Measurements from ENCODE around the gene MTCH2. TPM values are rescaled to one million over a fixed set of nuclear protein-coding genes. Genes with fewer than 3 reads are reported as not detected.

MTCH2 gene
- total and polyA plus RNA-seq, 2 donors (not counting 1 experiment from before 2014, with no cell fraction given), result 18.1 to 26.9 TPM

- H3K9me3 Mint-ChIP-seq (ENCODE audit: insufficient read depth), result no peaks in the 10 kb centered on the region
- H3K79me2 ChIP-seq (ENCODE audit: control insufficient read depth, insufficient read depth, low read length), result no peaks in the 10 kb centered on the region
- TF ChIP-seq, protein P1, sequence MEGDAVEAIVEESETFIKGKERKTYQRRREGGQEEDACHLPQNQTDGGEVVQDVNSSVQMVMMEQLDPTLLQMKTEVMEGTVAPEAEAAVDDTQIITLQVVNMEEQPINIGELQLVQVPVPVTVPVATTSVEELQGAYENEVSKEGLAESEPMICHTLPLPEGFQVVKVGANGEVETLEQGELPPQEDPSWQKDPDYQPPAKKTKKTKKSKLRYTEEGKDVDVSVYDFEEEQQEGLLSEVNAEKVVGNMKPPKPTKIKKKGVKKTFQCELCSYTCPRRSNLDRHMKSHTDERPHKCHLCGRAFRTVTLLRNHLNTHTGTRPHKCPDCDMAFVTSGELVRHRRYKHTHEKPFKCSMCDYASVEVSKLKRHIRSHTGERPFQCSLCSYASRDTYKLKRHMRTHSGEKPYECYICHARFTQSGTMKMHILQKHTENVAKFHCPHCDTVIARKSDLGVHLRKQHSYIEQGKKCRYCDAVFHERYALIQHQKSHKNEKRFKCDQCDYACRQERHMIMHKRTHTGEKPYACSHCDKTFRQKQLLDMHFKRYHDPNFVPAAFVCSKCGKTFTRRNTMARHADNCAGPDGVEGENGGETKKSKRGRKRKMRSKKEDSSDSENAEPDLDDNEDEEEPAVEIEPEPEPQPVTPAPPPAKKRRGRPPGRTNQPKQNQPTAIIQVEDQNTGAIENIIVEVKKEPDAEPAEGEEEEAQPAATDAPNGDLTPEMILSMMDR (IDR thresholded peaks at IDR 0.05), result peak; percentile 31
- TF ChIP-seq EZH2 (IDR thresholded peaks at IDR 0.05; ENCODE audit: borderline replicate concordance, insufficient read depth, low read depth, low read length, poor library complexity, severe bottlenecking), result no peak
- H3K4me2 ChIP-seq (replicated peaks; ENCODE audit: low read depth, low read length, poor library complexity, severe bottlenecking), result no peak overlapping the region
- no peaks in the 10 kb centered on the region for H3K27me3 Mint-ChIP-seq
- CTCF ChIA-PET, result interaction anchor here (0.6 kb wide), 1 partner anchor 79 kb away, joined by 3 read pairs; no protein-coding TSS in a partner anchor
- DNase-seq (no peak), ATAC-seq (ENCODE audit: low read depth) (no peak)
- peaks cover 16 to 30% of the 10 kb centered on the region in 2 experiments for H3K36me3 ChIP-seq (replicated peaks in 1 of 2; ENCODE audit: control extremely low read depth in 1 of 2, control insufficient read depth in 1 of 2, extremely low read depth in 1 of 2, insufficient read depth in 2 of 2, low read length in 1 of 2)
- H3K27me3 ChIP-seq (replicated peaks in 1 of 4; ENCODE audit: control extremely low read depth in 1 of 4, control insufficient read depth in 3 of 4, insufficient read depth in 4 of 4, low read length in 3 of 4), result no peaks in the 10 kb centered on the region
- WGBS (ENCODE audit: insufficient coverage), result 93% methylated on average over 2 of the region's 10 CpGs
- intact Hi-C loops (cut with micrococcal nuclease), result no loop called here
- H3K27ac ChIP-seq (ENCODE audit: low read length in 2 of 2), result no peak overlapping the region
- no peak overlapping the region for H3K4me3 Mint-ChIP-seq
- no peaks in the 10 kb centered on the region for H4K20me1 ChIP-seq (ENCODE audit: control insufficient read depth, insufficient read depth, low read length, poor library complexity, severe bottlenecking)
- peaks cover 1% of the 10 kb centered on the region for H3K4me1 Mint-ChIP-seq
- peaks cover 2 to 3% of the 10 kb centered on the region in 2 donors for H3K4me1 ChIP-seq (ENCODE audit: control insufficient read depth in 2 of 2, insufficient read depth in 2 of 2, low read length in 2 of 2)
- no peak overlapping the region for H3K4me3 ChIP-seq (ENCODE audit: control extremely low read depth in 1 of 5, extremely low read depth in 1 of 5, insufficient read depth in 1 of 5, low read depth in 2 of 5, low read length in 4 of 5)
- POLR2A ChIA-PET, result no interaction called here
- H3K9ac ChIP-seq (ENCODE audit: low read length), result no peak overlapping the region
- H2AFZ ChIP-seq (ENCODE audit: insufficient read depth, low read depth, low read length, poor library complexity, severe bottlenecking), result no peak overlapping the region
- no peak overlapping the region for H3K27ac Mint-ChIP-seq
- no peaks in the 10 kb centered on the region for H3K9me3 ChIP-seq (ENCODE audit: control extremely low read depth in 1 of 3, control insufficient read depth in 2 of 3, insufficient read depth in 1 of 3, low read length in 2 of 3)
Observed at GRCh38 chr11:47616726-47617416, 25.5 kb downstream of the MTCH2 start.

GRCh38 chr11:47615249-47615648 is 27.1 kb downstream of the MTCH2 start:
- Mint-ChIP-seq H3K9me3 (ENCODE audit: insufficient read depth) (no peaks in the 10 kb centered on the region), H3K4me3 (no peak overlapping the region), H3K27me3 (no peaks in the 10 kb centered on the region), H3K27ac (no peak overlapping the region), H3K4me1 (peaks cover 15% of the 10 kb centered on the region)
- DNase-seq (no peak), ATAC-seq (ENCODE audit: low read depth) (no peak)
- ChIA-PET CTCF (interaction anchor here (0.6 kb wide), 1 partner anchor 60 kb away, joined by 5 read pairs; no protein-coding TSS in a partner anchor), POLR2A (interaction anchor here (0.7 kb wide), 1 partner anchor 143 kb away, joined by 13 read pairs; no protein-coding TSS in a partner anchor)
- H3K4me1 ChIP-seq (ENCODE audit: control insufficient read depth in 2 of 2, insufficient read depth in 2 of 2, low read length in 2 of 2), result peaks cover 12 to 16% of the 10 kb centered on the region in 2 donors
- H3K36me3 ChIP-seq (replicated peaks in 1 of 2; ENCODE audit: control extremely low read depth in 1 of 2, control insufficient read depth in 1 of 2, extremely low read depth in 1 of 2, insufficient read depth in 2 of 2, low read length in 1 of 2), result peaks cover 15 to 17% of the 10 kb centered on the region in 2 experiments
- intact Hi-C loops (cut with micrococcal nuclease), result no loop called here
- no peaks in the 10 kb centered on the region for H3K27me3 ChIP-seq (replicated peaks in 1 of 4; ENCODE audit: control extremely low read depth in 1 of 4, control insufficient read depth in 3 of 4, insufficient read depth in 4 of 4, low read length in 3 of 4)
- H4K20me1 ChIP-seq (ENCODE audit: control insufficient read depth, insufficient read depth, low read length, poor library complexity, severe bottlenecking), result no peaks in the 10 kb centered on the region
- TF ChIP-seq EZH2 (IDR thresholded peaks at IDR 0.05; ENCODE audit: borderline replicate concordance, insufficient read depth, low read depth, low read length, poor library complexity, severe bottlenecking), result no peak
- TF ChIP-seq, protein P1 (IDR thresholded peaks at IDR 0.05), result no peak
- H2AFZ ChIP-seq (ENCODE audit: insufficient read depth, low read depth, low read length, poor library complexity, severe bottlenecking), result no peak overlapping the region
- no peak overlapping the region for H3K27ac ChIP-seq (ENCODE audit: low read length in 2 of 2)
- H3K4me3 ChIP-seq (ENCODE audit: control extremely low read depth in 1 of 5, extremely low read depth in 1 of 5, insufficient read depth in 1 of 5, low read depth in 2 of 5, low read length in 4 of 5), result no peak overlapping the region
- H3K79me2 ChIP-seq (ENCODE audit: control insufficient read depth, insufficient read depth, low read length), result no peaks in the 10 kb centered on the region
- no peaks in the 10 kb centered on the region for H3K9me3 ChIP-seq (ENCODE audit: control extremely low read depth in 1 of 3, control insufficient read depth in 2 of 3, insufficient read depth in 1 of 3, low read length in 2 of 3)
- H3K4me2 ChIP-seq (replicated peaks; ENCODE audit: low read depth, low read length, poor library complexity, severe bottlenecking), result no peak overlapping the region
- no peak overlapping the region for H3K9ac ChIP-seq (ENCODE audit: low read length)
